HG03103 (cell line): ENCODE results near the gene KMT2B.

Experiments
- ATAC-seq: cut with Tn5 transposase; IDR thresholded peaks from one replicate; pipeline ENCODE4 v1.9.1; 2021; ENCODE audit warnings: low read depth; ENCODE audit not compliant: unreplicated experiment

Gene KMT2B

DNA sequence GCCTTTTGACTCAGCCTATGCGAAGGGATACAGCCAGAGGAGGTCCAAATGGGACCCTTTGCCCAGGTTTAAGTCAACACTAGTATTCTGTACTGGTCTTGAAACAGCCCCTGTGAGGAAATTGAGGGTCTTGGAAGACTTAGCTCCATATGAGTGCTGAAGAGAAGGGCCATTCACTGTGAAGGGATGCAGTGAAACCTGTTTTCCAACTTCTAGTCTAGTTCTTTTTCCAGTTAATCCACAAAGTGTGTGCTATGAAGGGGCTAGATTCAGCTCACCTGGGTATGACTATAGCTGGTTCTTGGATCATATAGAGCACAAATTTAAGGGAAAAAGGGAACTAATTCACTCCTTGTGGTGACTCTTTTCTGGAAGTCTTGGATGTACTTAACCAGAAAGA lies 9.4 kb upstream of the KMT2B start:
- no peak for ATAC-seq

DNA sequence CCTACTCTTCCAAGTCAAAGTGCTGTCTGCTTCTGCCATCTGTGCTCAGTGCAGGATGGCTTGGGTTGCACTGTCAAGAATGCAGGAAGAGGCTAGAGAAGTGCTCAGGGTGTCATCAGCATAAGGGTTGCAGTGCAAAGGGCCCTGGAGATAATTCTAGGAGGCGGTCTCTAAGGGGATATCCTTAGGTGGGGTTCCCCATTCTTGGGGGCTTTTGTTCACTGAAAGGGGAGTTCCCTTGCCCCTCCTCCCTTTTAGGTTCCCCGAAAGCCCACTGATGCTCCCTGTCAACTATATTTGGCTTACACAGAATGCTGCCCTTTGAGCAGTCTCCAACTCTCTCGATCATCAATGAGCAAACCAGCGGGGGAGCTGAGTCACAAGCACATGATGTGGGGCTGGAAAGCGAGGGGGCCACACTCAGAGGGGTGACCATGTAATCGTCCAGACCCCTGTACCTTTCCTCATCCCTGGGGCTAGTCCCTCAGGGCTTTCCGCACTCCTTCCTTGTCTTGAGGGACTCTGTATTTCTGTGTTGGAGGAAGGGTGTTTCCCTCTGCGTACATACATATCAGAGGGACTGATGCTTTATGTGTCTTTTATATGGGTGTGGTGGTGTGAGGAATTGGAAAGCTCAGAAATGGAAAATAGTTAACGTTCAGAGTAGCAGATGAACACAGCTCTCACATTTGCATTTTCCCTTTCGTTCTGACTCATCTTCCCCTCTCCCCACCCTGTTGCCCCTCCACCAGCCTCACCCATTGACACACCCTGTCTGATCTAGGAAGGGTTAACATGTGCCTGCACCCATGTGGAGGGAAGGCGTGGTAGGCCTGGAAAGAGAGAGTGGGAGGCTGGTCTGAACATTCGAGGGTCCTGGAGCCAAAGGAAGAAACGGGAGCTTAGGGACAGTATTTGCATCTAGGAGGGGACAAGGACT lies 6.7 kb upstream of the KMT2B start:
- ATAC-seq = no peak

- no peak for ATAC-seq
These were observed 5.0 kb upstream of the KMT2B start for GRCh38 chr19:35712567-35713505.

DNA sequence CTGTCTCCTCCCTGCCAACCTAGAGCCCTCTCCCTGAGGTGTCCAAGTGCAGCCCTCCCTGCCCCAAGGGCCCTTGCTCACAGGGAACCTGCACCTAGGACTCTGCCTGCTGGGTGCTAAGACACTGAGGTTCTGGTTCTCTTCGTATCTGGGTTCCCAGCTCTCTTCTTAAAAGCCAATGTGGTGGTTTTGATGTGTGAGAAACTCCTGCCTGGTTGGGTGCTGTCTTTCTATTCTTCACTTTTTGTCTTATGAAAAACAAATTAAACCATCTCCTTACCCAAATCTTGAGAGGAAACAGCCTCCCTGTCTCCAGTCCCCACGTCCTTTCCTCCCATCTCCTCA lies 4.3 kb upstream of the KMT2B start:
- ATAC-seq = no peak

DNA sequence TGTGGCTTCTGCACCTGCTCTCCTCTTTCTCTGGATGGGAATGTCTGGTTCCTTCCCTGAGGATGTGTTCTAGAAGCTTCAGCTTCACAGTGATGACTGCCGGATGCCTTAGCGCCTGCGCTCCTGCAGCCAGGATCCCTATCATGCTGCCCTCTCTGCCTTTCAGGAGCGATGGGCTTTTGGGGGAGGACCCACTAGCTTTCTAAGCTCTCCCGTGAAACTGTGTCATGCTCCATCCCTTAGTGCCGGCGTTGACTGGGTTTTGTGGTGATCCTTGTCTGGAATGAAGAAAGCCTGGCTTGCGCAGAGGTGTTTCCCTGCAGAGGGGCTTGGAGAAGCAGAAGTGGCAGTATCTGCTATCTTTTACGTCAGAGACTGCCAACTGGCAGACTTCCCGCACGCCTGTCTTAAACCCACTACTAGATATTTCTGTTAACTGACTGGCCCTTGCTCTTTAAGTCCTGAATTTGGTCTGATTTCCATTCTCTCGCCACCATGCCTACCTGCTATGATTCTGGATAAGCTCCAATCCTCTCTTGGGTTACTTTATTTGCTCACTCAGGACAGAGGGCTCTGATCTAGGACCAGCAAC lies 3.8 kb upstream of the KMT2B start:
- no peak for ATAC-seq

DNA sequence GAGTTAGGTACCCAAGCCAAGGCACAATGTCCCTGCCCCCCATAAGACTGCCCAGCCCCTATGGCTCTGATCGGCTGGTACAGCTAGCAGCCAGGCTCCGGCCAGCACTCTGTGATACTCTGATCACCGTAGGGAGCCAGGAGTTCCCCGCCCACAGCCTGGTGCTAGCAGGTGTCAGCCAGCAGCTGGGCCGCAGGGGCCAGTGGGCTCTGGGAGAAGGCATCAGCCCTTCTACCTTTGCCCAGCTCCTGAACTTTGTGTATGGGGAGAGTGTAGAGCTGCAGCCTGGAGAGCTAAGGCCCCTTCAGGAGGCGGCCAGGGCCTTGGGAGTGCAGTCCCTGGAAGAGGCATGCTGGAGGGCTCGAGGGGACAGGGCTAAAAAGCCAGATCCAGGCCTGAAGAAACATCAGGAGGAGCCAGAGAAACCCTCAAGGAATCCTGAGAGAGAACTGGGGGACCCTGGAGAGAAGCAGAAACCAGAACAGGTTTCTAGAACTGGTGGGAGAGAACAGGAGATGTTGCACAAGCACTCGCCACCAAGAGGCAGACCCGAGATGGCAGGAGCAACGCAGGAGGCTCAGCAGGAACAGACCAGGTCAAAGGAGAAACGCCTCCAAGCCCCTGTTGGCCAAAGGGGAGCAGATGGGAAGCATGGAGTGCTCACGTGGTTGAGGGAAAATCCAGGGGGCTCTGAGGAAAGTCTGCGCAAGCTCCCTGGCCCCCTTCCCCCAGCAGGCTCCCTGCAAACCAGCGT lies 3.0 kb upstream of the KMT2B start:
- ATAC-seq = no peak

DNA sequence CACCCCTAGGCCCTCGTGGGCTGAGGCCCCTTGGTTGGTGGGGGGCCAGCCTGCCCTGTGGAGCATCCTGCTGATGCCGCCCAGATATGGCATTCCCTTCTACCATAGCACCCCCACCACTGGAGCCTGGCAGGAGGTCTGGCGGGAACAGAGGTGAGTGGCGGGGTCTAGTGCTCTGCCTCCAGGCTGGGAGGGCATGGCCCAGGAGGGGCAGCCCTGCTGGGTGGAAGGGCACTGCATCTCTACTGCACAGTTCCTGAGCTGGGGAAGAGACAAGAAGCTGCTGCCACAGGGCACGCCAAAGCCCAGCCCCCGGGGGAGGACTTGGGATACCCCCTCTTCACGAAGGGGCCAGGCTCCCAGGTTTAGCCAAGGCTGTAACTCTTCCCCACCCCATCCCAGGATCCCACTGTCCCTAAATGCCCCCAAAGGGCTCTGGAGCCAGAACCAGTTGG lies 2.4 kb upstream of the KMT2B start:
- no peak for ATAC-seq

GRCh38 chr19:35715981-35716800 lies 1.6 kb upstream of the KMT2B start:
- ATAC-seq = no peak

DNA sequence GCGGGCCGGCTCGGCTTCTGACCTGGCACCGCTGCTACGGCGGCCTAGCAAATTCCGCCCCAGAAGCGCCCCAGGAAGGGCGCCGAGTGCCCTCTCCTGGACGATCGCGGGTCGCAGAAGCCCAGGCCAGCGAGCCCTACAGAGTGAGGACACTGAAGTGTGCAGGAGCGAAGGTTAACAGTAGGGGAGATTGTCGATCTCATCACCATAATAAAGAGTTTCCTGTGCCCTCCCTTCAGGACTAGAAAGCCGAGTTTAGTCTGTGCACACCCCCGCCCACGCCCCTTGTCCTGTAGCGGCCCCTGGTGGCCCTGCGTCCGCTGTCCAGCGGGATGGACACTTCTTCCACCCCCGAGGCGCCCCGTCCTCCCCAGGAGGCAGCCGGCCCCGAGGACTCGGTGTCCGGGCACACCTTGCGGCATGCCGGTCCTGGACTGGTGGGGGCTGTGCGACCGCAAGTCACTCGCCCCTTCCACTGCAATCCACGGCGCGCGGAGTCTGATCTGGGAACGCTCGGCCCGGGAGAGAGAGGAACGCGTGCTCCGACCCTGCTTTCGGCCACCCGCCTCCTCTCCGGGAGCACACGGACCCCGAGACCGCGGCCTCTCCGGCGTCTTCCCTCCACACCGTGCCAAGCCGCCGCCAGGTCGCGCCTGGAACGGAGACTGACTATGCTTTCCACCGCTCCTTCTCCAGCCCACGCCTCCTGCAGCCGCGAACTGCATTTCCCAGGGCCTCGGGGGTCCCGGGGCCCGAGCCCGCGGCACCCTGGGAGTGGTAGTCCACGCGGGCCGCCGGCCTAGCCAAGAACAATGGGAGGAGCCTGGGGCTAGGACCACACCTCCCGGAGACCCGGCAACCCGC lies 770 bp upstream of the KMT2B start:
- ATAC-seq = peak; percentile 51

GRCh38 chr19:35718345-35719041 lies 690 bp downstream of the KMT2B start:
- no peak for ATAC-seq

- ATAC-seq = no peak
These were observed 1.8 kb downstream of the KMT2B start for GRCh38 chr19:35719402-35720162.

DNA sequence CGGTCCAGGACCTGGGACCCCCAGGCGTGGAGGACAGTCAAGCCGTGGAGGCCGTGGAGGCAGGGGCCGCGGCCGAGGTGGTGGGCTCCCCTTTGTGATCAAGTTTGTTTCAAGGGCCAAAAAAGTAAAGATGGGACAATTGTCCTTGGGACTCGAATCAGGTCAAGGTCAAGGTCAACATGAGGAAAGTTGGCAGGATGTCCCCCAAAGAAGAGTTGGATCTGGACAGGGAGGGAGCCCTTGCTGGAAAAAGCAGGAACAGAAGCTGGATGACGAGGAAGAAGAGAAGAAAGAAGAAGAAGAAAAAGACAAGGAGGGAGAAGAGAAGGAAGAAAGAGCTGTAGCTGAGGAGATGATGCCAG lies 2.3 kb downstream of the KMT2B start:
- no peak for ATAC-seq

DNA sequence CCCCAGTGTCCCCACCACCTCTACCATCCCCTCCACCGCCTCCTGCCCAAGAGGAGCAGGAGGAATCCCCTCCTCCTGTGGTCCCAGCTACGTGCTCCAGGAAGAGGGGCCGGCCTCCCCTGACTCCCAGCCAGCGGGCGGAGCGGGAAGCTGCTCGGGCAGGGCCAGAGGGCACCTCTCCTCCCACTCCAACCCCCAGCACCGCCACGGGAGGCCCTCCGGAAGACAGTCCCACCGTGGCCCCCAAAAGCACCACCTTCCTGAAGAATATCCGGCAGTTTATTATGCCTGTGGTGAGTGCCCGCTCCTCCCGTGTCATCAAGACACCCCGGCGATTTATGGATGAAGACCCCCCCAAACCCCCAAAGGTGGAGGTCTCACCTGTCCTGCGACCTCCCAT lies 2.8 kb downstream of the KMT2B start:
- ATAC-seq = no peak

DNA sequence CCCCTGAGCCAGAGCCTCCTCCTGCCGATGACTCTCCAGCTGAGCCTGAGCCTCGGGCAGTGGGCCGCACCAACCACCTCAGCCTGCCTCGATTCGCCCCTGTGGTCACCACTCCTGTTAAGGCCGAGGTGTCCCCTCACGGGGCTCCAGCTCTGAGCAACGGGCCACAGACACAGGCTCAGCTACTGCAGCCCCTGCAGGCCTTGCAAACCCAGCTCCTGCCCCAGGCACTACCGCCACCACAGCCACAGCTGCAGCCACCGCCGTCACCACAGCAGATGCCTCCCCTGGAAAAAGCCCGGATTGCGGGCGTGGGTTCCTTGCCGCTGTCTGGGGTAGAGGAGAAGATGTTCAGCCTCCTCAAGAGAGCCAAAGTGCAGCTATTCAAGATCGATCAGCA lies 3.6 kb downstream of the KMT2B start:
- no peak for ATAC-seq

DNA sequence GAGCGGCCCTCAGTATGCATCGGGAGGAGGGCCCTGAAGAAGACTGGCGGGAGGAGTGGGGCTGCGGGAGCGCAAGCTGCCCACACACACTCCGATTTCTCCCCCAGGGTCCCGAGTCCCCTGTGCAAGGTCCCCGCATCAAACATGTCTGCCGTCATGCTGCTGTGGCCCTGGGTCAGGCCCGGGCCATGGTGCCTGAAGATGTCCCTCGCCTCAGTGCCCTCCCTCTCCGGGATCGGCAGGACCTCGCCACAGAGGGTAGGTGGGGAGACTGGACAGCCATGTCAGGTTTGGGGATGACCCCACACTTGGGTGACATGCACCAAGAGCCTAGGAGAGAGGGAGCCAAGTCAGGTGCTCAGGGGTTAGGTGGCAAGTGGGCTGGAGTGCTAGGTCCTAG lies 4.7 kb downstream of the KMT2B start:
- no peak for ATAC-seq

GRCh38 chr19:35722897-35723296 lies 5.1 kb downstream of the KMT2B start:
- ATAC-seq = no peak

GRCh38 chr19:35723671-35724070 lies 5.9 kb downstream of the KMT2B start:
- ATAC-seq = no peak
